Occipital lobe (tissue), 2 donors: Measurements from ENCODE around the gene FAM32A. TPM values are rescaled to one million over a fixed set of nuclear protein-coding genes. Genes with fewer than 3 reads are reported as not detected.
"Not testable (repeated sequence)": the region's sequence is repeated elsewhere in the genome, so short reads cannot be mapped to it uniquely, and the experiment has no call there.

ENCODE experiments used
- DNase-seq: peaks from one replicate; lab custom pipeline; 2025; lab: John Stamatoyannopoulos, UW
- total RNA-seq: library from RNA; depleted of rRNA; stranded (reverse); fragments of >200 nt; gene quantifications from one replicate; pipeline ENCODE4 v1.2.3, GENCODE V29; 2014

Gene FAM32A
- total RNA-seq, 1 donor from 2014 or later: 89.1 TPM

- no peak for DNase-seq
Observed at GRCh38 chr19:16164222-16164890, 20.9 kb upstream of the FAM32A start.

- DNase-seq: no peak
Observed at GRCh38 chr19:16166417-16166816, 18.8 kb upstream of the FAM32A start.

- no peak for DNase-seq
Observed at GRCh38 chr19:16167055-16167454, 18.2 kb upstream of the FAM32A start.

- DNase-seq: no peak
Observed at GRCh38 chr19:16168465-16169081, 16.6 kb upstream of the FAM32A start.

GRCh38 chr19:16170134-16170533, 15.1 kb upstream of the FAM32A start:
- DNase-seq: no peak

GRCh38 chr19:16175954-16176353, 9.3 kb upstream of the FAM32A start:
- DNase-seq: no peak

GRCh38 chr19:16178866-16179265, 6.3 kb upstream of the FAM32A start:
- DNase-seq: not testable (repeated sequence)

- no peak for DNase-seq
Observed at GRCh38 chr19:16180611-16181010, 4.6 kb upstream of the FAM32A start.

- no peak for DNase-seq
Observed at GRCh38 chr19:16184665-16185122, 516 bp upstream of the FAM32A start.

- no peak for DNase-seq
Observed at GRCh38 chr19:16185768-16186123, 536 bp downstream of the FAM32A start.

- no peak for DNase-seq
Observed at GRCh38 chr19:16188521-16188920, 3.3 kb downstream of the FAM32A start.

GRCh38 chr19:16190198-16190597, 5.0 kb downstream of the FAM32A start:
- DNase-seq: no peak

- no peak for DNase-seq
Observed at GRCh38 chr19:16190736-16191135, 5.5 kb downstream of the FAM32A start.

- no peak for DNase-seq
Observed at GRCh38 chr19:16191216-16191908, 6.2 kb downstream of the FAM32A start.

GRCh38 chr19:16193466-16193865, 8.3 kb downstream of the FAM32A start:
- DNase-seq: no peak

GRCh38 chr19:16197188-16197621, 12.0 kb downstream of the FAM32A start:
- DNase-seq: no peak

- peak; percentile 93 for DNase-seq
Observed at GRCh38 chr19:16197622-16198369, 12.6 kb downstream of the FAM32A start, which contains the start of gene AP1M1. TSS of gene AP1M1 (plus strand) at chr19:16197911. CDS start at chr19:16198027, 116 bp downstream.

GRCh38 chr19:16198370-16198651, 13.1 kb downstream of the FAM32A start:
- DNase-seq: no peak

GRCh38 chr19:16199275-16199932, 14.2 kb downstream of the FAM32A start:
- no peak for DNase-seq

GRCh38 chr19:16200038-16201010, 15.1 kb downstream of the FAM32A start:
- DNase-seq: no peak
